ENCODE measurements around the gene SLC5A1.

The SLC5A1 gene

DNA sequence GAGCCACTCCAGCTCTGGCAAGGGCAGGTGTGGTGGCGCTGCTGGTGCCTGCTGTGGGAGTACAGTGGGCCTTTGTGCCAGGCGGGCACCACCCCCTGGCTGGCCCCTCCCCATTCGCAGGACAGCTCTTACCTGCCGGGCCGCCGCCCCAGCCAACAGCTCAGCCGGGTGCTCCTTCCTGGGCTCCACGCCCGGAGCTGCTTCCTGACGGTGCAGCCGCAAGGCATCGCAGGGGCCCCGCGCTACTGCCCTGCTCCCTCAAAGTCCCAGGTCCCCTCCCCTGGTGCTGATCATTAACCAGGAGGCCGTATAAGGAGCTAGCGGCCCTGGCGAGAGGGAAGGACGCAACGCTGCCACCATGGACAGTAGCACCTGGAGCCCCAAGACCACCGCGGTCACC is at the start of gene SLC5A1:
Gene SLC5A1 (plus strand): TSS at position 338 of the 400 bp plus-strand sequence. CDS start 21 bp downstream, at position 359.
- ATAC-seq, result no peak
- TF ChIP-seq ESRRG (CRISPR knock-in tag; IDR thresholded peaks at IDR 0.05), result no peak
- TF ChIP-seq, protein P1, sequence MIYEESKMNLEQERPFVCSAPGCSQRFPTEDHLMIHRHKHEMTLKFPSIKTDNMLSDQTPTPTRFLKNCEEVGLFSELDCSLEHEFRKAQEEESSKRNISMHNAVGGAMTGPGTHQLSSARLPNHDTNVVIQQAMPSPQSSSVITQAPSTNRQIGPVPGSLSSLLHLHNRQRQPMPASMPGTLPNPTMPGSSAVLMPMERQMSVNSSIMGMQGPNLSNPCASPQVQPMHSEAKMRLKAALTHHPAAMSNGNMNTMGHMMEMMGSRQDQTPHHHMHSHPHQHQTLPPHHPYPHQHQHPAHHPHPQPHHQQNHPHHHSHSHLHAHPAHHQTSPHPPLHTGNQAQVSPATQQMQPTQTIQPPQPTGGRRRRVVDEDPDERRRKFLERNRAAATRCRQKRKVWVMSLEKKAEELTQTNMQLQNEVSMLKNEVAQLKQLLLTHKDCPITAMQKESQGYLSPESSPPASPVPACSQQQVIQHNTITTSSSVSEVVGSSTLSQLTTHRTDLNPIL (CRISPR knock-in tag; IDR thresholded peaks at IDR 0.05; ENCODE audit: low read depth), result no peak
- TF ChIP-seq TCF4 (CRISPR knock-in tag; IDR thresholded peaks at IDR 0.05; ENCODE audit: borderline replicate concordance), result no peak
- TF ChIP-seq PPARA (CRISPR knock-in tag; IDR thresholded peaks at IDR 0.05; ENCODE audit: borderline replicate concordance), result no peak
- TF ChIP-seq, protein P2, sequence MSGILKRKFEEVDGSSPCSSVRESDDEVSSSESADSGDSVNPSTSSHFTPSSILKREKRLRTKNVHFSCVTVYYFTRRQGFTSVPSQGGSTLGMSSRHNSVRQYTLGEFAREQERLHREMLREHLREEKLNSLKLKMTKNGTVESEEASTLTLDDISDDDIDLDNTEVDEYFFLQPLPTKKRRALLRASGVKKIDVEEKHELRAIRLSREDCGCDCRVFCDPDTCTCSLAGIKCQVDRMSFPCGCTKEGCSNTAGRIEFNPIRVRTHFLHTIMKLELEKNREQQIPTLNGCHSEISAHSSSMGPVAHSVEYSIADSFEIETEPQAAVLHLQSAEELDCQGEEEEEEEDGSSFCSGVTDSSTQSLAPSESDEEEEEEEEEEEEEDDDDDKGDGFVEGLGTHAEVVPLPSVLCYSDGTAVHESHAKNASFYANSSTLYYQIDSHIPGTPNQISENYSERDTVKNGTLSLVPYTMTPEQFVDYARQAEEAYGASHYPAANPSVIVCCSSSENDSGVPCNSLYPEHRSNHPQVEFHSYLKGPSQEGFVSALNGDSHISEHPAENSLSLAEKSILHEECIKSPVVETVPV (CRISPR knock-in tag; IDR thresholded peaks at IDR 0.05), result no peak
- no peak for TF ChIP-seq CSDC2 (CRISPR knock-in tag; IDR thresholded peaks at IDR 0.05)
- TF ChIP-seq GLIS3 (CRISPR knock-in tag; IDR thresholded peaks at IDR 0.05), result no peak
- TF ChIP-seq ZC3H10 (CRISPR knock-in tag; IDR thresholded peaks at IDR 0.05), result no peak
- TF ChIP-seq ZNF8 (CRISPR knock-in tag; IDR thresholded peaks at IDR 0.05), result no peak
- TF ChIP-seq, protein P3, sequence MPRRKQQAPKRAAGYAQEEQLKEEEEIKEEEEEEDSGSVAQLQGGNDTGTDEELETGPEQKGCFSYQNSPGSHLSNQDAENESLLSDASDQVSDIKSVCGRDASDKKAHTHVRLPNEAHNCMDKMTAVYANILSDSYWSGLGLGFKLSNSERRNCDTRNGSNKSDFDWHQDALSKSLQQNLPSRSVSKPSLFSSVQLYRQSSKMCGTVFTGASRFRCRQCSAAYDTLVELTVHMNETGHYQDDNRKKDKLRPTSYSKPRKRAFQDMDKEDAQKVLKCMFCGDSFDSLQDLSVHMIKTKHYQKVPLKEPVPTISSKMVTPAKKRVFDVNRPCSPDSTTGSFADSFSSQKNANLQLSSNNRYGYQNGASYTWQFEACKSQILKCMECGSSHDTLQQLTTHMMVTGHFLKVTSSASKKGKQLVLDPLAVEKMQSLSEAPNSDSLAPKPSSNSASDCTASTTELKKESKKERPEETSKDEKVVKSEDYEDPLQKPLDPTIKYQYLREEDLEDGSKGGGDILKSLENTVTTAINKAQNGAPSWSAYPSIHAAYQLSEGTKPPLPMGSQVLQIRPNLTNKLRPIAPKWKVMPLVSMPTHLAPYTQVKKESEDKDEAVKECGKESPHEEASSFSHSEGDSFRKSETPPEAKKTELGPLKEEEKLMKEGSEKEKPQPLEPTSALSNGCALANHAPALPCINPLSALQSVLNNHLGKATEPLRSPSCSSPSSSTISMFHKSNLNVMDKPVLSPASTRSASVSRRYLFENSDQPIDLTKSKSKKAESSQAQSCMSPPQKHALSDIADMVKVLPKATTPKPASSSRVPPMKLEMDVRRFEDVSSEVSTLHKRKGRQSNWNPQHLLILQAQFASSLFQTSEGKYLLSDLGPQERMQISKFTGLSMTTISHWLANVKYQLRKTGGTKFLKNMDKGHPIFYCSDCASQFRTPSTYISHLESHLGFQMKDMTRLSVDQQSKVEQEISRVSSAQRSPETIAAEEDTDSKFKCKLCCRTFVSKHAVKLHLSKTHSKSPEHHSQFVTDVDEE (CRISPR knock-in tag; IDR thresholded peaks at IDR 0.05), result no peak
- TF ChIP-seq TOX (CRISPR knock-in tag; IDR thresholded peaks at IDR 0.05; ENCODE audit: borderline replicate concordance), result no peak
- no peak for TF ChIP-seq ZNF70 (CRISPR knock-in tag; IDR thresholded peaks at IDR 0.05)
- no peak for TF ChIP-seq RARB (CRISPR knock-in tag; IDR thresholded peaks at IDR 0.05)
- no peak for TF ChIP-seq SNAI2 (CRISPR knock-in tag; IDR thresholded peaks at IDR 0.05)
- TF ChIP-seq, protein P4, sequence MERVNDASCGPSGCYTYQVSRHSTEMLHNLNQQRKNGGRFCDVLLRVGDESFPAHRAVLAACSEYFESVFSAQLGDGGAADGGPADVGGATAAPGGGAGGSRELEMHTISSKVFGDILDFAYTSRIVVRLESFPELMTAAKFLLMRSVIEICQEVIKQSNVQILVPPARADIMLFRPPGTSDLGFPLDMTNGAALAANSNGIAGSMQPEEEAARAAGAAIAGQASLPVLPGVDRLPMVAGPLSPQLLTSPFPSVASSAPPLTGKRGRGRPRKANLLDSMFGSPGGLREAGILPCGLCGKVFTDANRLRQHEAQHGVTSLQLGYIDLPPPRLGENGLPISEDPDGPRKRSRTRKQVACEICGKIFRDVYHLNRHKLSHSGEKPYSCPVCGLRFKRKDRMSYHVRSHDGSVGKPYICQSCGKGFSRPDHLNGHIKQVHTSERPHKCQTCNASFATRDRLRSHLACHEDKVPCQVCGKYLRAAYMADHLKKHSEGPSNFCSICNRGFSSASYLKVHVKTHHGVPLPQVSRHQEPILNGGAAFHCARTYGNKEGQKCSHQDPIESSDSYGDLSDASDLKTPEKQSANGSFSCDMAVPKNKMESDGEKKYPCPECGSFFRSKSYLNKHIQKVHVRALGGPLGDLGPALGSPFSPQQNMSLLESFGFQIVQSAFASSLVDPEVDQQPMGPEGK (CRISPR knock-in tag; IDR thresholded peaks at IDR 0.05; ENCODE audit: borderline replicate concordance), result no peak

DNA sequence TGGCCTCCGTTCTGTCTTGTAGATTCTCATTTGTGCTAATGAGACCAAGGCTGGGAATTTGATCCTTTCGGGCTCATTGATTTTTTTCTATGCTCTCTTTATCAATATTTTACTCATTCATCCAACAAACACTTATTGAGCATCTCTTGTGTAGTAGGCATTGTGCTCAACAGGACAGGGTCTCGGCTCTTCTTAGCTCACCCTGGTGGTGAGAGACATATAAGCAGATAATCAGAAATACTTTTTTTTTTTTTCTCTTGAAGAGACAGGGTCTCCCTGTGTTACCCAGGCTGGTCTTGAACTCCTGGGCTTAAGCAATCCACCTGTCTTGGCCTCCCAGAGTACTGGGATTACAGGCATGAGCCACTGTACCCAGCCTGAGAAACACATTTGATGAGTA is 48.0 kb upstream of the SLC5A1 start:
- TF ChIP-seq, protein P3 (CRISPR knock-in tag; IDR thresholded peaks at IDR 0.05), result no peak
- TF ChIP-seq ZNF565 (CRISPR knock-in tag; conservative IDR thresholded peaks at IDR 0.05; ENCODE audit: low read depth) (no peak), RARB (CRISPR knock-in tag; IDR thresholded peaks at IDR 0.05) (no peak), SNAI2 (CRISPR knock-in tag; IDR thresholded peaks at IDR 0.05) (no peak), ZNF70 (CRISPR knock-in tag; IDR thresholded peaks at IDR 0.05) (no peak), CSDC2 (CRISPR knock-in tag; IDR thresholded peaks at IDR 0.05) (no peak), ZFP30 (CRISPR knock-in tag; IDR thresholded peaks at IDR 0.05) (no peak), ISL1 (CRISPR knock-in tag; IDR thresholded peaks at IDR 0.05) (no peak), TCF4 (CRISPR knock-in tag; IDR thresholded peaks at IDR 0.05; ENCODE audit: borderline replicate concordance) (no peak), ZFP3 (CRISPR knock-in tag; IDR thresholded peaks at IDR 0.05) (no peak), PPARA (CRISPR knock-in tag; IDR thresholded peaks at IDR 0.05; ENCODE audit: borderline replicate concordance) (no peak), ARNTL (CRISPR knock-in tag; IDR thresholded peaks at IDR 0.05; ENCODE audit: borderline replicate concordance, low read depth) (no peak), BACH2 (CRISPR knock-in tag; IDR thresholded peaks at IDR 0.05; ENCODE audit: borderline replicate concordance) (no peak)
- TF ChIP-seq, protein P1 (CRISPR knock-in tag; IDR thresholded peaks at IDR 0.05; ENCODE audit: low read depth), result no peak
- TF ChIP-seq, protein P4 (CRISPR knock-in tag; IDR thresholded peaks at IDR 0.05; ENCODE audit: borderline replicate concordance), result no peak
- TF ChIP-seq, protein P2 (CRISPR knock-in tag; IDR thresholded peaks at IDR 0.05), result no peak
- peak; percentile 34; the same call in 1 of the 3 replicates for ATAC-seq
